GM19035 (cell line): Measurements from ENCODE around the gene ZSCAN20.

Experiments used
- ATAC-seq: cut with Tn5 transposase; IDR thresholded peaks from one replicate; pipeline ENCODE4 v1.9.1; 2021; ENCODE audit not compliant: unreplicated experiment

Gene ZSCAN20

DNA sequence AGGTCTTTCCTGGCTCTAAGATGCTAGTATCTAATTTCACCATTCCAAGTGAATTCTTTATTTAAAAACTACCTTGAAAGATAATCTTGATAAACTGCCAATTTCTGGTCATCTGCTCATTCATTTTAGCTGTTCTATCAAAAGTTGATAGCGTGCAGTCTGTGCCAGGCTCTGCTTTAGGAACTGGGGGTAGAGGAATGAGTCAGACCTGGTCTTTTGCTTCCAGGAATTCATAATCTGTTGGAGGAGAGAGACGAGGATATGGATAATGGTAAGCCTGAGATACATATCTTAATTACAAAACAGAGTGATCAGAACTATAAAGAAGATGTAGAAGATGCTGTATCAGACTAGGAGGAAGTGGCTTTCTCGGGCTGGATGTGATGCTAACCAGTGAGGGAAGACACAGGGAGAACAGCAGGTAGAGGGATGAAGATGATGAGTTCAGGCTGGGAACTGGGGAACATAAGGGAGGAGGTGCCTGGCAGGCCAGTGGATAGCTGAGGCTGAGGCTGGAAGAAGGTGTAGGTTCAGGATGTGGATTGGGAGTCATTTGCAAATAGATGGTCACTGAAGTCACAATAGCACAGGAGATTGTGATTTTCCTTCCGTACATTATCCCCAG is 29.3 kb upstream of the ZSCAN20 start:
- no peak for ATAC-seq

DNA sequence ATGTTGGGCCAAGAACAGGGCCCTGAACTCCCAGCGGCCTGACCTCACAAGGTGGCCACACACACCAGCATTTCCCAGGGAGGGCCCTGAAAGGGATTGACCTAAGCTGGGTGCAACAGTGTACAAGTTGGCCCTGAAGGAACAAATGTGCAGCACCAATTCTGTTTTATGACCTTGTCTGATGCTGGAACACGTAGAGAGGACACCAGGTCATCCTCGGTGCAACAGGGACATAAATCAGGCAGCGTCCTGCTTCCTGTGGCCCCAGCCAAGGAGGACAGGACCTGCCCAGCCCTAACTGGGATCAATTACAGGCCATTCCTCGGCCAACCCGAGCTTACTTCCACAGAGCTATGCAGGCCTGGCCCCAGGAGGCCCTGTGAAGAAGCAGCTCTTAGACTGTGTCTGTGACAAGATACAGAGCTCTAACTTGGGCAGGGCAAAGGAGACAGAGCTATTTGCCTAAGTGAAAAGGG is 28.7 kb upstream of the ZSCAN20 start:
- ATAC-seq = no peak

DNA sequence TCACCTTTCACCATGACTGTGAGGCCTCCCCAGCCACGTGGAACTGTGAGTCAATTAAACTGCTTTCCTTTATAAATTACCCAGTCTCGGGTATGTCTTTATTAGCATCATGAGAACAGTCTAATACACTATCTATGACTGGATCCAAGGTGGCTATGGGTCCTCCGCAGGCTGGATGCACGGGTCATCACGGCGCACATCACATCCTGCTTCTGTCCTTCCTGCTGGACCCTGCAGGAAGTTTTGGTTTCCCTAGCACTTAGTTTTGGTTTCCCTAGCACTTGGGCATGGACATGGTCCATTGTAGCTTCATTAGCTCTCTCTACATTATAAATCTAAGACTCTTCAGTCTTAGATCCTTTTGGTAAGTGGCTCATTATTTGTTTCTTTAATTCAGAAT is 27.3 kb upstream of the ZSCAN20 start:
- no peak for ATAC-seq

DNA sequence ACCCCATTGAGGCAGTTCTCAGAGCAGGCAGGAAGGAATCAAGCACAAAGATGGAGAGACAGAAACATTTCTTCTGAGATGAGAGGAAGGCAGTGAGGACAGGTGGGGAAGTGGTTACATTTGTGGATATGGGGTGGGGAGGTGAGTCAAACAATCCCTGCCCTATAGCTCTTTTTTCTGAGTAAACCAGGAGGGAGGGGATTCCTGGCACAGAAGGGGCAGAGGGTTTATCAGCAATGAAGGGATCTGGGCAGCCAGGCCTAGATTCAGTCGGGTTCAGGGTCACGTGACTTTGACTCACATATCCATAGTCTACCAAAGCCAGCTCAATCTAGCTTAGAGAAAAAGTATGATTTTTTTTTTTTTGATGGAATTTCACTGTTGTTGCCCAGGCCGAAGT is 25.9 kb upstream of the ZSCAN20 start:
- no peak for ATAC-seq

DNA sequence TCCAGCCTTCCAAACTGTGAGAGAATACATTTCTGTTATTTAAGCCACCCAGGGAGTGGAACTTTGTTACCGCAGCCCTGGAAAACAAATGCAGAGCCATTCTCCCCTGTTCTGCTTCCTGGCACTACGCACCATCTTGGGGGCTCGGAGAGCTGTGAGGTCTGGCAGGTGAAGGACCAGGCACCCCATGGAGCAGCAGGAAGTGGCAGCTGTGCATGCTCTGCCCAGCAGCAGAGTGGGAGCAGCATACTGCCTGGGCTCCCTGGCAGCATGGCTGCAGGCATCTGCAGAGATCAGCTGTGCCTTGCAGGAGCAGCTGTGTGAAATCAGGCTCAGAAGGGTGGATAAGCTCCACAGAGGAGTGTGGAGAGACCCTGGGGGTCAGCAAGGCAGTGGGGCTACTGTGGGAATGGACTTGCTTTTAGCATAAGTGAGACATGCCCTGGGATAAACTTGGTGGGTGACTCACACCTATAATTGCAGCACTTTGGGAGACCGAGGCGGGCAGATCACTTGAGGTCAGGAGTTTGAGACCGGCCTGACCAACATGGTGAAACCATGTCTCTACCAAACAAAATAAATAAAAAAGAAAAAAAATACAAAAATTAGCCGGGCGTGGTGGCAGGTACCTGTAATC is 17.7 kb upstream of the ZSCAN20 start:
- no peak for ATAC-seq

DNA sequence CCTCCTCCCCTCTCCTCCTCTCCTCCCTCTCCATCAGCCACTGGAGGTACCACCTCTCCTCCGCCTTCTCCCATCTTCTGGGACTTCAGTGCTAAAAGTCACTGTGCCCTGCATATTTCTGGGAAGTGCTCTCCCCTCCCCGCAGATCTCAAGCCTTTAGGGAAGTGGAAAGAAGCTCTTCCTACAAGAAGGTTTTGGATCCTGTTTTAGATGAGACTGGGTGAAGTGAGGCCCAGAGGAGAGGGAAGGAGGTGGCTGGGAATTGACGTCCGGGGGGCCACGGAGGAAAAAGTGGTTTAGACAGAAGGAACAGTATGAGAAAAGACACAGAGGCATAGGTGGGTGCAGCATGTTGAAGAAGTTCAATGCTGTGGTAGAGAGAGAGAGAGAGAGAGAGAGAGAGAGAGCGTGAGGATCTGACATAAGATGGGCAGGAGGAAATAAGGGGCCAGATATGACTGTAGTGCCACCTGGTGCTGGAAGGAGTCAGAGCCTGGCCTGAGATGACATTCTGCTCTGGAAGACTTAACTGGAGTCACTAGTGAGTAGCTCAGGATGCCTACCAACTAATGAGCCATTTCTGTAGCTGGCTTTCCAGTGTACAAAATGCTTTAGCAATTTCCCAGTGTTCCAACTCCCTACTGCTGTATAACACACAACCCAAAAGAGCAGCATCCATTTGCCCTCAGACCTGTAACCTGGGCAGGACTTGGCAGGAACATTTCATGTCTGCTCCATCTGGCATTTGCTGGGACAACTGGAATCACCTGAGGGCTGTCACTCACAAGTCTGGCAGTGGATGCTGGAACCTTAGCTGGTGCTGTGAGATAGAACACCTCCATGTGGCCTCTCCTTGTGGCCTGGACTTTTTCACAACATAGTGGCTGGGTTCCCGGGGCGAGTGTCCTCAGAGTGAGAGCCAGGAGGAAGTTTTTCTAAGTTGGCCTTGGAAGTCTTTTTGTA is 16.6 kb upstream of the ZSCAN20 start:
- peak; percentile 77 for ATAC-seq

DNA sequence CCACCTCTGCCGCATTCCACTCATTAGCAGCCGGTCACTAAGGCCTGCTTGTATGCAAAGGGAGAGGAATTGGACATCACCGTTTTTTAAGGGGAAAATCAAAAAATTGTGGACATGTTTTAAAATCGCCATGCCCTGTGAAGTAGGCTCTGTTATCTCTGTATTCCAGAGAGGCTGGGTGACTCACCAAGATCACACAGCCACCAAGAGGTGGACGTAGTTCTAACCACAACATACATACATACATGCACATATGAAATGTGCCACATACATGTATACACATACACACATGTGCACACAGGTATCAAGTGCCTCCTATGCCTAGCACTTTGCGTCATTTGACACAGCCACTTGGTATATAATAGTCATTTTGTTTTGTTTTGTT is 16.0 kb upstream of the ZSCAN20 start:
- no peak for ATAC-seq

DNA sequence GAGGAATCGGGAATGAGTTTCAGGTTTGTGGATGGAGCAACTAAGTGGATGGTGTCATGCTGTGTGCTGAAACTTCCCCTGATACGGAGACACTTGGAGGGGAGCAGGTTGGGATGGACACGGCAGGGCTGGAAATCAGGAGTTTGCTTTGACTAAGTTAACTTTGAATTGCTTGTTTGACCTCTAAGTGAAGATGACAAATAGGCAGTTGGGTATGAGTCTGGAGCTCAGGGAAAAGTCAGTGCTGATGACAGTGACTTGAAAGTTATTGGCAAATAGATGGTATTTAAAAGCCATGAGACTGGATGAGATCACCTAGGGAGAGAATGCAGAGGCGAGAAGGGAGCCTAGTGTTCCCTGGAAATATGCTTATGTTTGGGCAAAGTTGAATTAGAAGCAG is 12.8 kb upstream of the ZSCAN20 start:
- ATAC-seq = no peak

DNA sequence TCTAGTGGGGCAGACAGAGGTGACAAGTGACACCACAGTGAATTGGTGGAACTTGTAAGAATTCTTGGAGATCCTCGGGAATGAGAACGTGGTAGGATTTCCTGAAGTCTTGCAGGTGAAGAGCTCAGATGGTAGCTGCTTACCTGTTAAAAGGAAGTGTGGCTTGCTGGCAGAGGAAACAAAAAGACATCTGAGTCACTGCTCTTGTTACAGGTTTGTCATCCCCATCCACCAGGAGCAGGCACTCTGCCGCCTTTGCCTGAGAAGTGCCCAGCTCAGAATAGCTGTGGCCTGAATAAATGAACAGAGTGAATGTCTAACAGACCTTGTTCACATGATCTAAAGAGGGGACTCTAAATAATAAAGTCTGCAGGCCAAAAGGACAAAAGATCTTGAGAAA is 12.3 kb upstream of the ZSCAN20 start:
- no peak for ATAC-seq

DNA sequence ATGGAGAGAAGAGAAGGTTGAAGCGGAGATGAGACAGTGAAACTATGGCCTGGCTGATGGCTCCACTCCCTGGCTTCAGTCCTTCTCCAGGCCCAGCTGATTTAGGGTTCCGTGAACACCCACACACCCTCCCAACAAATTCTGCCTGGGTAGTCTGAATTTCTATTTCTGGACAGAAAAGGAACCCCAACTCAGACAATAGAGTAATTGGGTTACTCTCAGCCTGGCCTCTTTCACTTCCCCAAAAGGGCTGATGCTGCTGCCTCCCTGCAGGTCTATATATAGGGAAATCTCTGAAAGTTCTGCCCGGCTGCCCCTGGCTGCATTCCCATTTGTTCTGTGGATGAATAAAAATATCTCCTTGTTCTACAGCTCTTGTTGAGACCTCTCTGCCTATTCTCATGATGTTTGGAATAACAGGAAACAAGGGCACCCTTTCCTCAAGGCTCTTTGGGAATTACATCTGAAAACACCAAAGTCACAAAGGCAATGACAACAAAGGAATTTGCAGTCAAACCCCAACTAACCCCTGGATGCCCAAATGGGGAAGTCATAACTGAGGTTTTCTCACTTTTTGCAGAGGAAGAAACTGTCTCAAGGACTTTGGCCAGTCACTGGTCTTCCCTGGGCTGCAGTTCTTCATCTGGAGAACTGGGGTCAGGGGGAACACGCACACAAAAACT is 11.4 kb upstream of the ZSCAN20 start:
- ATAC-seq = peak; percentile 69

DNA sequence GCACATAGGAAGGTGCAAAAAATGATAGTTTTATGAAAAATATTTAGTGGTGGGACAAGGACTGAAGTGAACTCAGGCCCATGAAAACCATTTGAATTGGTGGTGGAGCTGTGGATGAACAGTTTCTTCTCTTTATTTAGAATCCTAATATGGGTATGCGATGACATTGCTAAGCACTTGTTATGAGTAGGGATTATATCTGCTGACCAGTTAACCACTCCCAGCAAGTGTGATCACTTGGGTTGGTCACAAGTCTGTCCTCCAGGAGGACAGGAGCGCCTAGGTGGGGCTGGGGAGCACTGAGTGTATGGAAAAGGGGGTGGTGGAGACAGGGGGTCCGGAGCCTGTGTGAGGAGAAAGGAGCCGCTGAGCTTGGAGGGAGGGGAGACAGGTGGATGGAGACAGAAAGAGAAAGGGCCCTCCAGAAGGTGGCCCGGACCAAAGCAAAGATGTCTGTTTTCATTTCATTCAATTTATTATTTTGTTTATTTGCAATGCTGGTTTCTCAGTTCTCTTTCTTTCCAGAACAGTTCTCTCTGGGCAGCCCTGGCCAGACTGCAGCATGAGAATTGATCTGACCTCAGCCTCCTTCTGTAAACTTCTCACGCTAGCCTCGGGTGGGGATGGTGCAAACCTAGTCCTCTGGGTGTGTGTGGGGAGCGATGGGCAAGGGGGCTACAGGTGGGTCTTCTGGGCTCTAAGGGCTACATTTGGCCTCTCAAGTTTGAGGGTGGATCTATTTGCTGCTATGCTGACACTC is 9.9 kb upstream of the ZSCAN20 start:
- no peak for ATAC-seq

DNA sequence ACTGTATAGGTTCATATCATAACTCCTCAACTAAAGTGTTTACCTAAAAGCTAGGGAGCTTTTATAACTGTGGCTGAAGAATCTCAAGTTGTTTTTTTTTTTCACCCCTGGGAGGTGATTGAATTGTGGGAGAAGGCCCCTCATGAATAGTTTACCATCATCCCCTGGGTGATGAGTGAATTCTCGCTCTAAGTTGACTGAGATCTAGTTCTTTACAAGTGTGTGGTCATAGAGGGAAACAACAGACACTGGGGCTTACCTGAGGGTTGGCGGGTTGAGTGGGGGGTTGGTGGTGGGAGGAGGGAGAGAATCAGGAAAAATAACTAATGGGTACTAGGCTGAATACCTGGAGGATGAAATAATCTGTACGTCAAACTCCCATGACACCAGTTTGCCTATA is 7.9 kb upstream of the ZSCAN20 start:
- ATAC-seq = no peak

DNA sequence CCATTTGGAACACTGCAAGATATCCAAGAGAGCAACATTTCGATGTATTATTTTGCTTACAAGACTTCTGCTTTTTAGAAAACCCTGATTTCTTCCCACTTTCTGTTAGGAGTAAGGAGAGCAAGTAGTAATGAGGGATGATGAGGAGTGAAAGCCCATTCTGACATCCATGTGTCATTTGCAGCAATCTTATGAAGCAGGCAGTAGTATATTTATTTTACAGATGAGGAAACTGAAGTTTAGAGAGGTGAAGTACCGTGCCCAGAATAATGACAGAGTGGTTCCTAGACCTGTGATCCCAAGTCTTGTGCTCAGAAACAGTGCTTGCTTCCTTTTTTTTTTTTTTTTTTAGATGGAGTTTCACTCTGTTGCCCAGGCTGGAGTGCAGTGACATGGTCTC is 7.1 kb upstream of the ZSCAN20 start:
- no peak for ATAC-seq

DNA sequence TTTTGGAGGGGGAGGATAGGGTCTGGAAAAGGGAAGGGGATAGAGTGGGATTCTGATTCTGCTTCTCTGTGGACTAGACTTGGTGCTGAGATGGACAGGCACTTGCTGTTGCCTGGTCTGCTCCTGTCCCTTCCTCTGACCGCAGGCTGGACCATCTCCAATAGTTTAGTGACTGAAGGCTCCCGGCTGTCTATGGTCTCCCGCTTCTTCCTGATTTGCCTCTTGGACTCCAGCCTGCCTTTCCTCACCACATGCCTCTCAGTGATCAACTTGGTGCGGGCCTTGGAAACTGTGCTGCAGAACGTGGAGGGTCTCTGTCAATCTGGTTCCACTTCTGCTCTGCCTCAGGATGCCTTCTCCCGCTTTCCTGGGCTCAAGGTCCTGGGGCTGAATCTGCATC is 6.3 kb upstream of the ZSCAN20 start:
- no peak for ATAC-seq

DNA sequence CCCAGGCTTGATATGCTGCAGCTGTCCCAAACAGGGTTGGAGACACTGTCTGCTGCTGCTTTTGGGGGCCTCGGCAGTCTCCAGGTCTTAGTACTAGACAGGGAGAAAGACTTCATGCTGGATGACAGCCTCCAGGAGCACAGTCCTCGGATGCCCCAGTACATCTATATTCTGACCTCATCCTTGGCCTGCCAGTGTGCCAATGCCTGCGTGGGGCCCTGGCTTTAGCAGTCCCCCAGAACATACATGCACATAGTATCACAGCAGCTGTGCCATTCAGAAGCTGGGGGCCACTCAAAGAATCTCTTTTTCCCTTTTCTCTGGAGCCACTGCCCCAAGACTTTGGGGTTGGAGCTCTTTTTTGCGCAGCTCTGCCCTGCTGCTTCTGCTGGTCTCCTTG is 4.4 kb upstream of the ZSCAN20 start:
- no peak for ATAC-seq

DNA sequence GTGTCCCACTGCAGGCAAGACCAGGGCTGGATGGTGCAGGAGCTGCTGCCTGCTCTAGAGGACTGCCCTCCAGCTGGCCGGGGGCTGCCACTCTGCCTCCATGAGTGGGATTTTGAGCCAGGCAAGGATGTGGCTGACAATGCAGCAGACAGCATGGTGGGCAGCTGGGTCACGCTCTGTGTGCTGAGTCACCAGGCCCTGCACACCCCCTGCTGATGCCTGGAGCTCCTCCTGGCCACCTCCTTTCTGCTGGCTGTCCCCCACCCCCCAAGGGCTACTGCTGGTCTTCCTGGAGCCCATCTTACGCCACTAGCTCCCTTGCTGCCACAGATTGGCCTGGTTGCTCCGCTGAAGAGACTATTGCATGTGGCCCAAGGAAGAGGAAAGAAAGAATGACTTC is 3.9 kb upstream of the ZSCAN20 start:
- ATAC-seq = no peak

DNA sequence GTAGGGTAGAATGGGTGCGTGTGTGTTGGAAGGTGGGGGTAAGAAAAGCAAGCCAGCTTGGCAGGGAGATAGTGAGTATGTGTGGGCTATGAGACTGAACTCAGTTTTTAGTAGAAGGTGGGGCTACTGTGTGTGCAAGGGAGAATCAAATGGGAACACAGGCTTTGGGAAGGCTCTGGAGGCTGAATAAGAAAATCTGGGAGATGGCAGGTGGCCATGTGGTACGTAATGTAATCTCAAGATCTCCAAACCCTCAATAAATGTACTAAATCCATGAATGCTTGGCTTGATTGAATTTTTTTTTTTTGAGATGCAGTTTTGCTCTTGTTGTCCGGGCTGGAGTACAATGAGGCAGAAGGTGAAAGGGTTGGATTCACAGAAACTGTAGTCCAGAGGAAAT is 3.5 kb upstream of the ZSCAN20 start:
- ATAC-seq = no peak

DNA sequence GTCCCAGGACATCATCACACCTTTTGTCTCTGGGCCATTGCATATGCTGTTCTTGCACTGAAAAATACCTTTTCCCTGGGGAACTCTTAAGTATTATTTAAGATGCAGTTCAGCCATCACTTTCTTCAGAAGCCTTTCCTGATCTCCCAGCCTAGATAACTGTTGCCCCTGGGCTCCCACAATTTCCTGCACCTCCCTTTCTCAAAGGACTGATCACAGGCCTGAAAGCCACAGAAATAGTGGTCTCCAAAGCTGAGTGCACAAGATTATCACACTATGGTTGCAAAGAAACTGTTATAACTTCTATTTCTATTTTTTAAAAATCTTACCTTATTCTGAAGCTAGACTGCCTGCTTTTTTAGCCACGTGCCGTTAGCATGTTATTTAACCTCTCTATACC is 2.8 kb upstream of the ZSCAN20 start:
- ATAC-seq = no peak

DNA sequence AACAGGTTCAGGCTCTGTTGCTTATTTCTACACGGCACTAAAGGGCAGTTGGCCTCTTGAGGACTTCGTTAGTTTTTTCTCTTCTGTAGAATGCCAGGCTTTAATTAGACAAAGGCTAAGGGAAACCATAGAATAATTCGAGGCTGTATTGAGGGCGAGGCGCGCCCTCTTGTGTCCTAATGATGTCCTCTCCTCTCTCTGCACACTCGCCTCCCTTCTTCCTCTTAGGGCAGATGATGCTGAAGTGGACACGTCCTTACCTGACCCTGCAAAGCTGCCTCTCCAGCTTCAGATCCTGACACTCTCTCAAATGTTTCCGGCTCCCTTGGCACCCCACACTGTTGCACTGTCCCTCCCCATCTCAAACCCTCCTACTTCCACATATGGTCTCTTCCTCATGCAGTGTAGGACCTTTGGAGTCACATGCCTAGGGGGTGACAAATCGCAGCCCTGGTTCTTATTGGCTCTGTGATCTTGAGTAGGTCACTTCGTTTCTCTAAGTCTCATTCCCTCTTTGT is 1.9 kb upstream of the ZSCAN20 start:
- ATAC-seq = no peak

DNA sequence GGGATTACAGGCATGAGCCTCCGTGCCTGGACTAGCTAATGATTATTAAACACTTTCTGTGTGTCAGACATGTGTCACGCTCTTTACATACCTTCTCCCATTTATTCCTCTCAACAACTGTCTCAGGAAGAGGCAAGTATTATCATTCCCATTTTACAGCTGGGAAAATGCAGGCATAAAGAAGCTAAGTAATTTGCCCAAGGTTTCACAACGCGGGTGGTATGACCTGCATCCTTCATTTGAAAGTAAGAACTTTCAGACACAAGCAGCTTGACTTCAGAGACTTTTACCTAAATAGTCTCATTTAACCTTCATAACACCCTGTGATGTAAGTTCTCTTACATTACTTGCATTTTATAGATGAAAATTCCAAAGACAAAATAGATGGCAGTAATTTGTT is 1.0 kb upstream of the ZSCAN20 start:
- no peak for ATAC-seq
